Adrenal gland (tissue), 12 donors: Measurements from ENCODE around the gene NFKB2. TPM values are rescaled to one million over a fixed set of nuclear protein-coding genes. Genes with fewer than 3 reads are reported as not detected.

Experiments used
- DNase-seq, 7 donors: peaks; one replicate each; pipeline ENCODE4 v3.0.0-alpha.2; 2019 to 2020
- H3K27ac ChIP-seq, 5 donors: fragments of 200-600 bp; sonication (generic) in 4 of 5; 1 replicate in 3 of 5; 2 replicates in 2 of 5; pipeline versions ENCODE4 v1.5.1 to v1.8.0; 2016 to 2020; ENCODE audit warnings: mild to moderate bottlenecking in 1 of 5
- H3K27me3 ChIP-seq: fragments of 200-600 bp; 2 replicates; pipeline ENCODE4 v1.8.0; 2021
- H3K36me3 ChIP-seq, 2 donors: fragments of 200-600 bp; replicated peaks in 1 of 2; 1 replicate in 1 of 2; 2 replicates in 1 of 2; pipeline versions ENCODE4 v1.5.1 to v1.8.0; 2018 to 2022
- H3K4me1 ChIP-seq, 2 donors: fragments of 200-600 bp; replicated peaks in 1 of 2; 1 replicate in 1 of 2; 2 replicates in 1 of 2; pipeline versions ENCODE4 v1.5.1 to v1.8.0; 2018 to 2021
- H3K4me3 ChIP-seq, 4 donors: fragments of 200-600 bp; sonication (generic) in 3 of 4; one replicate each; pipeline ENCODE4 v1.5.1; 2016 to 2018
- H3K9me3 ChIP-seq, 3 donors: fragments of 200-600 bp; sonication (generic) in 1 of 3; replicated peaks in 1 of 3; 1 replicate in 2 of 3; 2 replicates in 1 of 3; pipeline versions ENCODE4 v1.5.1 to v1.8.0; 2016 to 2021
- CTCF ChIP-seq, 6 experiments: fragments of 450-650 bp in 4 of 6; fragments of 200-600 bp in 2 of 6; sonication (generic) in 1 of 6; IDR thresholded peaks; 1 replicate in 5 of 6; 2 replicates in 1 of 6; pipeline versions ENCODE4 v1.5.1 to v1.8.0; 2016 to 2021; ENCODE audit warnings: antibody characterized with exemption in 6 of 6, mild to moderate bottlenecking in 2 of 6, moderate library complexity in 1 of 6
- POLR2A ChIP-seq, 2 donors: fragments of 450-650 bp; IDR thresholded peaks; one replicate each; pipeline ENCODE4 v1.6.1; 2017; ENCODE audit warnings: antibody characterized with exemption in 2 of 2, mild to moderate bottlenecking in 2 of 2, moderate library complexity in 1 of 2
- WGBS, 4 donors: extraction: QIAGEN DNeasy Blood & Tissue Kit in 2 of 4; methylation state at CpG; one replicate each; pipeline versions ENCODE4 v1.1.5 to v1.1.7; 2013 to 2017; 5-methylcytosine and 5-hydroxymethylcytosine counted together
- intact Hi-C, 2 donors: fragments of 100-400 bp; cut with DNase I; formaldehyde crosslinking; loops; one replicate each; pipeline versions ENCODE4 v1.14.1 to v1.15.0; 2022 to 2023
- polyA plus RNA-seq, 3 donors: library from polyadenylated mRNA; stranded (reverse); fragments of 200-250 nt in 2 of 3; fragments of 350-450 nt in 1 of 3; fragmentation: Illumina TruSeq in 1 of 3; extraction: RNeasy Lipid Tissue Mini Kit (QIAGEN cat#74804) in 1 of 3; gene quantifications; one replicate each; pipeline ENCODE4 v1.2.3, GENCODE V29; 2013 to 2014
- total RNA-seq, 9 donors: library from RNA; depleted of rRNA in 4 of 9; stranded (reverse); fragments of >200 nt in 4 of 9; fragments of 120-200 nt in 1 of 9; fragmentation: NEBNext Ultra II Directional in 1 of 9; extraction: Animal tissue kit (Norgen Biotek cat#: 25700) in 1 of 9; gene quantifications; one replicate each; pipeline versions ENCODE4 v1.1.0 to v1.2.4, GENCODE V29; 2013 to 2023
- donor health status: healthy with polysubstance abuse.
- donor health status: Bipolar disorder and iron deficiency.
- donor health status: DM: yes; HTN: yes; CAD: no.
- donor health status: DM: no; HTN: no; CAD: no.
- donor health status: DM: no; HTN: no; CAD: no.
- donor health status: DM: yes; HTN: yes; CAD: no.

Gene NFKB2
- total and polyA plus RNA-seq, 12 donors = 14.3 to 92.6 (median 29.6) TPM

GRCh38 chr10:102425444-102425843, 29.9 kb downstream of the NFKB2 start:
- Histone ChIP-seq H3K4me1 (peaks cover 13 to 24% of the 10 kb centered on the region in 2 donors), H3K27me3 (no peaks in the 10 kb centered on the region), H3K4me3 (no peak overlapping the region), H3K27ac (no peak overlapping the region), H3K9me3 (no peaks in the 10 kb centered on the region), H3K36me3 (peaks cover 0 to 20% of the 10 kb centered on the region in 2 donors)
- no peak for TF ChIP-seq POLR2A (IDR thresholded peaks at IDR 0.05)
- TF ChIP-seq CTCF (IDR thresholded peaks at IDR 0.05) = no peak
- 79 to 100% (median 89%) methylated on average over 1 of the region's 1 CpG for WGBS, 4 donors
- DNase-seq = no peak
- intact Hi-C loops = no loop called here

GRCh38 chr10:102426803-102427287, 31.3 kb downstream of the NFKB2 start:
- no peak for TF ChIP-seq CTCF (IDR thresholded peaks at IDR 0.05)
- intact Hi-C loops = no loop called here
- peaks cover 0 to 20% of the 10 kb centered on the region in 2 donors for H3K36me3 ChIP-seq
- H3K9me3 ChIP-seq = no peaks in the 10 kb centered on the region
- no peak overlapping the region for H3K27ac ChIP-seq
- 74 to 81% (median 76%) methylated on average over 7 of the region's 7 CpGs for WGBS, 4 donors
- peaks cover 19 to 31% of the 10 kb centered on the region in 2 donors for H3K4me1 ChIP-seq
- no peaks in the 10 kb centered on the region for H3K27me3 ChIP-seq
- no peak for DNase-seq
- H3K4me3 ChIP-seq = no peak overlapping the region

GRCh38 chr10:102429468-102429867, 34.0 kb downstream of the NFKB2 start:
- Histone ChIP-seq H3K27me3 (no peaks in the 10 kb centered on the region), H3K9me3 (no peaks in the 10 kb centered on the region), H3K4me1 (peaks cover 8 to 19% of the 10 kb centered on the region in 2 donors), H3K36me3 (peaks cover 0 to 4% of the 10 kb centered on the region in 2 donors), H3K27ac (no peak overlapping the region), H3K4me3 (no peak overlapping the region)
- 61 to 83% (median 73%) methylated on average over 5 to 8 of the region's 8 CpGs for WGBS, 4 donors
- no peak for DNase-seq
- intact Hi-C loops = no loop called here
- TF ChIP-seq CTCF (IDR thresholded peaks at IDR 0.05) = no peak
- TF ChIP-seq POLR2A (IDR thresholded peaks at IDR 0.05) = no peak

GRCh38 chr10:102431452-102432124, 36.1 kb downstream of the NFKB2 start:
- TF ChIP-seq POLR2A (IDR thresholded peaks at IDR 0.05) (no peak), CTCF (IDR thresholded peaks at IDR 0.05) (no peak)
- Histone ChIP-seq H3K27ac (peak overlapping the region in 3 of 5 donors; percentile 65 to 81 (median 77)), H3K4me1 (peaks cover 8 to 19% of the 10 kb centered on the region in 2 donors), H3K27me3 (no peaks in the 10 kb centered on the region), H3K36me3 (no peaks in the 10 kb centered on the region), H3K4me3 (peak overlapping the region in 3 of 4 donors; percentile 57 to 74 (median 66)), H3K9me3 (no peaks in the 10 kb centered on the region)
- intact Hi-C loops = no loop called here
- WGBS, 4 donors = 8 to 15% (median 9%) methylated on average over 4 of the region's 4 CpGs
- DNase-seq = no peak
